IMR-90 (cell line): ENCODE results near the gene HCFC1.

Experiments
- BHLHE40 ChIP-seq: fragments of 150-350 bp; IDR thresholded peaks from 2 replicates; pipeline ENCODE4 v1.6.1; 2016; ENCODE audit warnings: mild to moderate bottlenecking, low read depth, low read length
- CEBPB ChIP-seq: IDR thresholded peaks from 2 replicates; pipeline ENCODE4 v1.6.1; 2012; ENCODE audit warnings: low read depth, low read length, improper control_type of control experiment
- CTCF ChIP-seq: conservative IDR thresholded peaks from 2 replicates; pipeline ENCODE4 v1.5.1; 2012; ENCODE audit warnings: mild to moderate bottlenecking, low read depth, low read length, improper control_type of control experiment
- ELK1 ChIP-seq: fragments of 150-350 bp; IDR thresholded peaks from 2 replicates; pipeline ENCODE4 v1.6.1; 2016; ENCODE audit warnings: low read depth, mild to moderate bottlenecking, low read length, moderate library complexity, borderline replicate concordance
- MAZ ChIP-seq: IDR thresholded peaks from 2 replicates; pipeline ENCODE4 v1.6.1; 2012; ENCODE audit warnings: low read depth, mild to moderate bottlenecking, low read length, improper control_type of control experiment, moderate library complexity, borderline replicate concordance
- MXI1 ChIP-seq: IDR thresholded peaks from 2 replicates; pipeline ENCODE4 v1.6.1; 2012; ENCODE audit warnings: low read depth, mild to moderate bottlenecking, low read length, moderate library complexity, borderline replicate concordance
- POLR2A ChIP-seq: IDR thresholded peaks from 2 replicates; pipeline ENCODE4 v1.6.1; 2012; ENCODE audit warnings: mild to moderate bottlenecking, low read depth, low read length
- RAD21 ChIP-seq: IDR thresholded peaks from 2 replicates; pipeline ENCODE4 v1.6.1; 2012; ENCODE audit warnings: low read length, improper control_type of control experiment
- RFX5 ChIP-seq: IDR thresholded peaks from 2 replicates; pipeline ENCODE4 v1.8.0; 2012; ENCODE audit warnings: low read depth, mild to moderate bottlenecking, low read length, moderate library complexity
- SMC3 ChIP-seq: fragments of 150-350 bp; IDR thresholded peaks from 2 replicates; pipeline ENCODE4 v1.6.1; 2016; ENCODE audit warnings: low read depth, mild to moderate bottlenecking, antibody characterized with exemption, low read length, moderate library complexity

- TF ChIP-seq CTCF, result no peak
- TF ChIP-seq POLR2A, result no peak
- no peak for TF ChIP-seq RFX5
- no peak for TF ChIP-seq SMC3
- TF ChIP-seq CEBPB, result no peak
- TF ChIP-seq BHLHE40, result no peak
- TF ChIP-seq MXI1, result no peak
- TF ChIP-seq ELK1, result no peak
- TF ChIP-seq RAD21, result no peak
- TF ChIP-seq MAZ, result no peak
Observed at GRCh38 chrX:153909980-153910360, 61.6 kb downstream of the HCFC1 start.
